CD14-positive monocyte (primary cell): ENCODE measurements around the gene ABHD17B. TPM values are rescaled to one million over a fixed set of nuclear protein-coding genes. Genes with fewer than 3 reads are reported as not detected.

Source experiments
- DNase-seq, 3 donors: peaks; one replicate each; pipeline ENCODE4 v3.0.0-alpha.2; 2011 to 2022
- H2AFZ ChIP-seq: 2 replicates; pipeline ENCODE4 v1.6.0; 2012; ENCODE audit warnings: mild to moderate bottlenecking, low read depth, low read length, inconsistent platforms; ENCODE audit not compliant: insufficient read depth, poor library complexity, severe bottlenecking
- H3K27ac ChIP-seq, 2 donors: 1 replicate in 1 of 2; 2 replicates in 1 of 2; pipeline ENCODE4 v1.5.1; 2012 to 2013; ENCODE audit warnings: low read length in 2 of 2, control low read depth in 1 of 2, inconsistent platforms in 1 of 2, low read depth in 1 of 2, mild to moderate bottlenecking in 1 of 2
- H3K27me3 ChIP-seq, 2 donors: one replicate each; pipeline versions ENCODE4 v1.6.0 to v1.6.1; 2011 to 2013; ENCODE audit warnings: low read length in 2 of 2; ENCODE audit not compliant: control insufficient read depth in 2 of 2, insufficient read depth in 2 of 2
- H3K36me3 ChIP-seq, 2 donors: replicated peaks in 1 of 2; 1 replicate in 1 of 2; 2 replicates in 1 of 2; pipeline versions ENCODE4 v1.5.1 to v1.6.1; 2012 to 2013; ENCODE audit warnings: low read length in 2 of 2, control low read depth in 1 of 2, inconsistent platforms in 1 of 2, mild to moderate bottlenecking in 1 of 2; ENCODE audit not compliant: insufficient read depth in 2 of 2, control insufficient read depth in 1 of 2
- H3K4me1 ChIP-seq, 2 donors: 1 replicate in 1 of 2; 2 replicates in 1 of 2; pipeline versions ENCODE4 v1.5.1 to v1.6.1; 2012 to 2013; ENCODE audit warnings: low read length in 2 of 2, control low read depth in 1 of 2, inconsistent platforms in 1 of 2, mild to moderate bottlenecking in 1 of 2, moderate library complexity in 1 of 2; ENCODE audit not compliant: insufficient read depth in 2 of 2, control insufficient read depth in 1 of 2
- H3K4me2 ChIP-seq: replicated peaks from 2 replicates; pipeline ENCODE3; 2012; ENCODE audit warnings: low read length, moderate library complexity, mild to moderate bottlenecking; ENCODE audit not compliant: poor library complexity, severe bottlenecking; ENCODE audit errors: extremely low read depth
- H3K4me3 ChIP-seq, 3 experiments: fragments of 200-600 bp in 1 of 3; sonication (generic) in 1 of 3; replicated peaks in 1 of 3; 1 replicate in 2 of 3; 2 replicates in 1 of 3; pipeline ENCODE4 v1.5.1; 2011 to 2013; ENCODE audit warnings: low read length in 3 of 3, mild to moderate bottlenecking in 3 of 3, control low read depth in 2 of 3, low read depth in 2 of 3, inconsistent platforms in 1 of 3, moderate library complexity in 1 of 3
- H3K79me2 ChIP-seq: 2 replicates; pipeline ENCODE4 v1.6.0; 2012; ENCODE audit warnings: mild to moderate bottlenecking, control low read depth, inconsistent platforms, low read length, moderate library complexity; ENCODE audit not compliant: insufficient read depth
- H3K9ac ChIP-seq: 2 replicates; pipeline ENCODE4 v1.6.0; 2017; ENCODE audit warnings: low read length, mild to moderate bottlenecking; ENCODE audit not compliant: insufficient read depth, poor library complexity, severe bottlenecking
- H3K9me3 ChIP-seq, 2 donors: replicated peaks in 1 of 2; 1 replicate in 1 of 2; 2 replicates in 1 of 2; pipeline versions ENCODE4 v1.5.1 to v1.6.1; 2012 to 2013; ENCODE audit warnings: low read length in 2 of 2, control low read depth in 1 of 2; ENCODE audit not compliant: control insufficient read depth in 1 of 2, insufficient read depth in 1 of 2
- H4K20me1 ChIP-seq: 2 replicates; pipeline ENCODE4 v1.6.0; 2012; ENCODE audit warnings: mild to moderate bottlenecking, low read length, control low read depth, moderate library complexity; ENCODE audit not compliant: insufficient read depth
- H3K27ac Mint-ChIP-seq, 7 donors: one replicate each; pipeline ENCODE4 v1.8.0; 2020; ENCODE audit warnings: mild to moderate bottlenecking in 7 of 7, mixed read lengths in 7 of 7, moderate library complexity in 6 of 7, inconsistent platforms in 2 of 7
- H3K27me3 Mint-ChIP-seq, 3 donors: one replicate each; pipeline ENCODE4 v1.8.0; 2021 to 2022; ENCODE audit warnings: low read depth in 3 of 3, mild to moderate bottlenecking in 3 of 3, mixed read lengths in 3 of 3, moderate library complexity in 3 of 3, inconsistent platforms in 1 of 3
- H3K36me3 Mint-ChIP-seq, 2 donors: one replicate each; pipeline ENCODE4 v1.8.0; 2020; ENCODE audit warnings: mixed read lengths in 2 of 2, inconsistent platforms in 1 of 2, mild to moderate bottlenecking in 1 of 2
- H3K4me1 Mint-ChIP-seq: one replicate; pipeline ENCODE4 v1.8.0; 2020; ENCODE audit warnings: mild to moderate bottlenecking, mixed read lengths
- H3K4me3 Mint-ChIP-seq, 2 donors: one replicate each; pipeline ENCODE4 v1.8.0; 2020; ENCODE audit warnings: mild to moderate bottlenecking in 2 of 2, mixed read lengths in 2 of 2, moderate library complexity in 1 of 2
- H3K9me3 Mint-ChIP-seq, 7 donors: one replicate each; pipeline ENCODE4 v1.8.0; 2020 to 2022; ENCODE audit warnings: mixed read lengths in 7 of 7, mild to moderate bottlenecking in 6 of 7, moderate library complexity in 6 of 7, inconsistent platforms in 2 of 7
- CTCF ChIP-seq: fragments of 200-600 bp; IDR thresholded peaks from one replicate; pipeline ENCODE4 v1.8.0; 2022; ENCODE audit warnings: antibody characterized with exemption, mild to moderate bottlenecking
- WGBS: methylation state at CpG from one replicate; pipeline ENCODE4 v1.1.5; 2013; ENCODE audit warnings: missing lambda C conversion rate; ENCODE audit not compliant: insufficient coverage; 5-methylcytosine and 5-hydroxymethylcytosine counted together
- intact Hi-C, 2 donors: fragments of 100-400 bp; cut with micrococcal nuclease; formaldehyde crosslinking; loops; one replicate each; pipeline versions ENCODE4 v1.15.0 to v1.15.1; 2023
- polyA plus RNA-seq, 3 donors: library from polyadenylated mRNA; depleted of rRNA in 1 of 3; unstranded in 2 of 3; stranded (reverse) in 1 of 3; fragments of 300-500 nt in 2 of 3; fragments of >200 nt in 1 of 3; fragmentation: Illumina TruSeq in 2 of 3; gene quantifications; 1 replicate in 2 of 3; 2 replicates in 1 of 3; pipeline ENCODE4 v1.2.3, GENCODE V29; 2012 to 2021

The ABHD17B gene
- polyA plus RNA-seq, 3 donors = 4.1 to 12.8 (median 12.3) TPM

DNA sequence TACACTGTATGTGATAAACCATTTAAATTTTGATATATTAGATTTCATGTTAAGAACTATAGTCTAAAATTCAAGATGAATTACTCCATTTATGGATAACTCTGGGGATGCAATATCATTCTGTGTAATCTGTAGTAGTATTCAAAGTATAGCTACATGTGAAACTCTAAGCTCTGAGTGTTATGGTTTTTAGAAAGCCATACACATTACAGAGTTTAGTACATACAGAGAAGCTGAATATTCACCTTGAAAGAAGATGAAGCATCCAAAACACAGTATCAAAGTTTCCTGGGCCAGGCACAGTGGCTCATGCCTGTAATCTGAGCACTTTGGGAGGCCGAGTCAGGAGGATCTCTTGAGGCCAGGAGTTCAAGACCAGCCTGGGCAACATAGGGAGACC is 25.0 kb downstream of the ABHD17B start:
- no peak overlapping the region for H3K4me3 Mint-ChIP-seq
- H3K27ac ChIP-seq = peak overlapping the region in 1 of 2 donors; percentile 45

DNA sequence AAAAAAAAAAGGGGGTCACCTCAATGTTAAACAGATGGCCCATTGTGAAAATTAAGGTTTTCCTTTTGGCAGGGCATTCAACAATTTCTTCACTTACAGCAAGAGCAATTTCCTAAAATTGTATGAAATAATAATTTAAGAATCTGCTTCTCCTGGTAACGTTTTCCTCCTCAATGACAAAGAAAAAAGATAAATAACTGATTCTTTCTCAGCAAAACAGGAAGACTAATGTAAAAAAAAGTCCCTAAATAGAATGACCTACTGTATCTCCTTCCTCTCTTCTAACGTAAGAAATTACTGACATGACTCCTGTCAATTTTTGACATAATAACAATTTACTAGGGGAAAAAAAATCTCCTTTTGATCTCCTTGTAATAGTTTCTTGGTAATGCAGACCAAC is 25.5 kb downstream of the ABHD17B start:
- Histone ChIP-seq H3K36me3 (peaks cover 0 to 15% of the 10 kb centered on the region in 2 donors), H3K4me1 (peaks cover 7 to 13% of the 10 kb centered on the region in 2 donors), H3K27me3 (no peaks in the 10 kb centered on the region), H2AFZ (no peak overlapping the region), H3K4me2 (no peak overlapping the region), H3K4me3 (no peak overlapping the region), H3K9ac (no peak overlapping the region), H3K27ac (peak overlapping the region in 1 of 2 donors; percentile 45), H3K79me2 (peaks cover 93% of the 10 kb centered on the region), H3K9me3 (peaks cover 20 to 28% of the 10 kb centered on the region in 2 donors), H4K20me1 (peaks cover 40% of the 10 kb centered on the region)
- Mint-ChIP-seq H3K27me3 (no peaks in the 10 kb centered on the region), H3K4me1 (peaks cover 23% of the 10 kb centered on the region), H3K9me3 (peaks cover 16 to 37% (median 34%) of the 10 kb centered on the region in 7 donors), H3K27ac (peak overlapping the region in 2 of 7 donors; percentile 50 to 51), H3K4me3 (no peak overlapping the region), H3K36me3 (peaks cover 13 to 21% of the 10 kb centered on the region in 2 donors)
- intact Hi-C loops = no loop called here
- no CpG with 5 or more reads among the region's 2 CpGs for WGBS
- no peak for TF ChIP-seq CTCF
- DNase-seq = no peak

More for the DNA sequence above, 25.0 kb downstream of the ABHD17B start:
- peaks cover 16 to 35% (median 32%) of the 10 kb centered on the region in 7 donors for H3K9me3 Mint-ChIP-seq
- intact Hi-C loops = no loop called here
- Histone ChIP-seq H3K36me3 (peaks cover 0 to 15% of the 10 kb centered on the region in 2 donors), H3K4me2 (no peak overlapping the region), H3K4me3 (no peak overlapping the region), H3K27me3 (no peaks in the 10 kb centered on the region), H3K9me3 (peaks cover 20 to 27% of the 10 kb centered on the region in 2 donors), H3K9ac (no peak overlapping the region), H2AFZ (no peak overlapping the region), H3K79me2 (peaks cover 93% of the 10 kb centered on the region), H4K20me1 (peaks cover 40% of the 10 kb centered on the region), H3K4me1 (peaks cover 7 to 13% of the 10 kb centered on the region in 2 donors)
- TF ChIP-seq CTCF = no peak
- H3K36me3 Mint-ChIP-seq = peaks cover 13 to 21% of the 10 kb centered on the region in 2 donors
- H3K27me3 Mint-ChIP-seq = no peaks in the 10 kb centered on the region
- H3K4me1 Mint-ChIP-seq = peaks cover 25% of the 10 kb centered on the region
- H3K27ac Mint-ChIP-seq = peak overlapping the region in 3 of 7 donors; percentile 40 to 54 (median 43)
- WGBS = no CpG with 5 or more reads among the region's 1 CpG
- no peak for DNase-seq
